Measurements from ENCODE around the gene KRT2. TPM values are rescaled to one million over a fixed set of nuclear protein-coding genes. Genes with fewer than 3 reads are reported as not detected.

The KRT2 gene
- total RNA-seq, 1 donor from 2014 or later, result not detected

DNA sequence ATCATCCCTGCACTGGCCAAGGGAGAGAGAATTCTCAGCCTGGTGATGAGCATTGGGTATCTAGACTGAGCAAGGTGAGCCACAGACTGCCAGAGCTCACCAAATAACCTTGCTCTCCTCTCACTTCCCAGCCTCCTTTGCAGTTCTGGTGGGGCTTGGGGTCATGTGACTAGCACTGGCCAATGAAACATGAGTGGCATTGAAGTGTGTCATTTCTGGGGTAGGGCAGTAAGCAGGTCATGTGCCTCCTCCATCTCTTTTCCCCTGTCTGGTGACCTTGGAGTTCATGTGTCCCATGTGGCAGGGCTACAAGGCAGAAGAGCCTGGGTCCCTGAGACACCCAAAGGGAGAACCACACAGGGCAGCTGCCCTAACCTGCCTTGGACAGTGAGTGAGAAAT, 47.2 kb downstream of the KRT2 start:
- no peak overlapping the region for H2AFZ ChIP-seq (ENCODE audit: low read depth, low read length)
- Mint-ChIP-seq H3K36me3 (ENCODE audit: low read depth, unreplicated experiment) (peaks cover 2% of the 10 kb centered on the region), H3K27me3 (ENCODE audit: low read depth, unreplicated experiment) (peaks cover 49% of the 10 kb centered on the region), H3K9me3 (ENCODE audit: unreplicated experiment) (peaks cover 8% of the 10 kb centered on the region), H3K4me1 (ENCODE audit: low read depth, unreplicated experiment) (peaks cover 5% of the 10 kb centered on the region), H3K4me3 (ENCODE audit: unreplicated experiment) (no peak overlapping the region), H3K27ac (ENCODE audit: unreplicated experiment) (no peak overlapping the region)
- no peak overlapping the region for H3K4me2 ChIP-seq (ENCODE audit: low read length)
- peaks cover 59% of the 10 kb centered on the region for H3K27me3 ChIP-seq (ENCODE audit: insufficient read depth, low read length)
- no peak overlapping the region for H3K27ac ChIP-seq (ENCODE audit: low read depth, low read length)
- no peaks in the 10 kb centered on the region for H3K36me3 ChIP-seq (ENCODE audit: insufficient read depth, low read length)
- DNase-seq (ENCODE audit: low read depth) (no peak), FAIRE-seq (no peak)
- H3K4me1 ChIP-seq (ENCODE audit: insufficient read depth, low read length), result no peaks in the 10 kb centered on the region
- H3K9ac ChIP-seq (ENCODE audit: low read length), result no peak overlapping the region
- no peaks in the 10 kb centered on the region for H3K9me3 ChIP-seq (ENCODE audit: insufficient read depth, low read depth, low read length)
- H4K20me1 ChIP-seq (ENCODE audit: insufficient read depth, low read length), result no peaks in the 10 kb centered on the region
- H3K79me2 ChIP-seq (ENCODE audit: insufficient read depth, low read length), result no peaks in the 10 kb centered on the region
- H3K4me3 ChIP-seq (ENCODE audit: insufficient read depth, low read depth, low read length), result no peak overlapping the region
- TF ChIP-seq, protein P1, sequence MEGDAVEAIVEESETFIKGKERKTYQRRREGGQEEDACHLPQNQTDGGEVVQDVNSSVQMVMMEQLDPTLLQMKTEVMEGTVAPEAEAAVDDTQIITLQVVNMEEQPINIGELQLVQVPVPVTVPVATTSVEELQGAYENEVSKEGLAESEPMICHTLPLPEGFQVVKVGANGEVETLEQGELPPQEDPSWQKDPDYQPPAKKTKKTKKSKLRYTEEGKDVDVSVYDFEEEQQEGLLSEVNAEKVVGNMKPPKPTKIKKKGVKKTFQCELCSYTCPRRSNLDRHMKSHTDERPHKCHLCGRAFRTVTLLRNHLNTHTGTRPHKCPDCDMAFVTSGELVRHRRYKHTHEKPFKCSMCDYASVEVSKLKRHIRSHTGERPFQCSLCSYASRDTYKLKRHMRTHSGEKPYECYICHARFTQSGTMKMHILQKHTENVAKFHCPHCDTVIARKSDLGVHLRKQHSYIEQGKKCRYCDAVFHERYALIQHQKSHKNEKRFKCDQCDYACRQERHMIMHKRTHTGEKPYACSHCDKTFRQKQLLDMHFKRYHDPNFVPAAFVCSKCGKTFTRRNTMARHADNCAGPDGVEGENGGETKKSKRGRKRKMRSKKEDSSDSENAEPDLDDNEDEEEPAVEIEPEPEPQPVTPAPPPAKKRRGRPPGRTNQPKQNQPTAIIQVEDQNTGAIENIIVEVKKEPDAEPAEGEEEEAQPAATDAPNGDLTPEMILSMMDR (IDR thresholded peaks at IDR 0.05; ENCODE audit: insufficient read depth, low read depth, low read length), result no peak
- TF ChIP-seq EZH2 (IDR thresholded peaks at IDR 0.05; ENCODE audit: insufficient read depth, low read length), result no peak

DNA sequence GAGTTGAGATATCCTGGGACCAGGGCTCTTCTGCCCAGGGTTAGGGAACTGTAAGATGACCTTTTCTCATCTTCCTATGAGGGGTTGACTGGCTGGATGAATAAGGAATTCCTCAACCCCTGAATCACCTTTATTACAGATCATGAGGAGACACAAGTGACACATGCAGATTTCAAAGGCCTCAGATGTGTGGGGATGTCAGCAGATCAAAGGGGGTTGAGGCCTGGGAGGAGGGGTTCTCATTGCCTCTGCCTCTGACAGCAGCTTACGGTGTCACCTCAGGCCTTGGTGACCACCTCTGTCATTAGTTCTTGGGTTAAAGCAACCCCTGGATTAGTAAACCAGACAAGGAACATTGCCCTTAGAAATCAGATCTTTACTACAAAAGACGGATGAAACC, 48.7 kb downstream of the KRT2 start:
- Mint-ChIP-seq H3K27ac (ENCODE audit: unreplicated experiment) (no peak overlapping the region), H3K4me1 (ENCODE audit: low read depth, unreplicated experiment) (peaks cover 5% of the 10 kb centered on the region), H3K36me3 (ENCODE audit: low read depth, unreplicated experiment) (peaks cover 2% of the 10 kb centered on the region), H3K27me3 (ENCODE audit: low read depth, unreplicated experiment) (peaks cover 50% of the 10 kb centered on the region), H3K9me3 (ENCODE audit: unreplicated experiment) (peaks cover 9% of the 10 kb centered on the region), H3K4me3 (ENCODE audit: unreplicated experiment) (no peak overlapping the region)
- no peak overlapping the region for H3K4me3 ChIP-seq (ENCODE audit: insufficient read depth, low read depth, low read length)
- no peak overlapping the region for H3K9ac ChIP-seq (ENCODE audit: low read length)
- H3K36me3 ChIP-seq (ENCODE audit: insufficient read depth, low read length), result no peaks in the 10 kb centered on the region
- TF ChIP-seq, protein P1 (IDR thresholded peaks at IDR 0.05; ENCODE audit: insufficient read depth, low read depth, low read length), result no peak
- no peak for TF ChIP-seq EZH2 (IDR thresholded peaks at IDR 0.05; ENCODE audit: insufficient read depth, low read length)
- DNase-seq (ENCODE audit: low read depth) (no peak), FAIRE-seq (no peak)
- no peak overlapping the region for H3K27ac ChIP-seq (ENCODE audit: low read depth, low read length)
- H3K79me2 ChIP-seq (ENCODE audit: insufficient read depth, low read length), result no peaks in the 10 kb centered on the region
- H3K27me3 ChIP-seq (ENCODE audit: insufficient read depth, low read length), result peaks cover 64% of the 10 kb centered on the region
- no peaks in the 10 kb centered on the region for H4K20me1 ChIP-seq (ENCODE audit: insufficient read depth, low read length)
- H3K9me3 ChIP-seq (ENCODE audit: insufficient read depth, low read depth, low read length), result no peaks in the 10 kb centered on the region
- H3K4me2 ChIP-seq (ENCODE audit: low read length), result no peak overlapping the region
- H2AFZ ChIP-seq (ENCODE audit: low read depth, low read length), result no peak overlapping the region
- H3K4me1 ChIP-seq (ENCODE audit: insufficient read depth, low read length), result no peaks in the 10 kb centered on the region

DNA sequence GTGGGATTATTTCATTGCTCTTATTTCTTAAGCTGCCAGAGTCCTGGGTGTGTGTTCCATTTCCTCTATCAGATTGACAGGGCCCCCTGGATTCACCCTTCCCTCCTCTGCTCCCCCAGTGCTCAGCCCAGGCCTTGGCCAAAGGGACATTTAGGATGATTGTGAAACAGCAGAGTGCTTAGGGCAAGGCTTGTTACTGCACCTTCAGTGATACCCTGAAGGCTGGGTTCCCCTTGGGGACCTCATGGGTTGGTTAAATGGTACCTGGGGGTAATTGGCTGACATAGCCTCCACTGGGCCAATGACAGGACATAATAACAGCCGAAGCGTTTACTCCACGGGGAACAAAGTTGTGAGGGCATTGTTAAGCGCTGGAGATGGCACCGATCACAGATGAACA, 49.5 kb downstream of the KRT2 start:
- Mint-ChIP-seq H3K4me1 (ENCODE audit: low read depth, unreplicated experiment) (peaks cover 5% of the 10 kb centered on the region), H3K9me3 (ENCODE audit: unreplicated experiment) (peaks cover 11% of the 10 kb centered on the region), H3K27me3 (ENCODE audit: low read depth, unreplicated experiment) (peaks cover 50% of the 10 kb centered on the region), H3K36me3 (ENCODE audit: low read depth, unreplicated experiment) (peaks cover 2% of the 10 kb centered on the region), H3K4me3 (ENCODE audit: unreplicated experiment) (no peak overlapping the region), H3K27ac (ENCODE audit: unreplicated experiment) (peak overlapping the region; percentile 6)
- no peak overlapping the region for H3K4me2 ChIP-seq (ENCODE audit: low read length)
- no peak for DNase-seq (ENCODE audit: low read depth)
- H2AFZ ChIP-seq (ENCODE audit: low read depth, low read length), result no peak overlapping the region
- H3K4me3 ChIP-seq (ENCODE audit: insufficient read depth, low read depth, low read length), result no peak overlapping the region
- no peak overlapping the region for H3K27ac ChIP-seq (ENCODE audit: low read depth, low read length)
- TF ChIP-seq, protein P1 (IDR thresholded peaks at IDR 0.05; ENCODE audit: insufficient read depth, low read depth, low read length), result no peak
- no peak for TF ChIP-seq EZH2 (IDR thresholded peaks at IDR 0.05; ENCODE audit: insufficient read depth, low read length)
- no peaks in the 10 kb centered on the region for H3K9me3 ChIP-seq (ENCODE audit: insufficient read depth, low read depth, low read length)
- H3K36me3 ChIP-seq (ENCODE audit: insufficient read depth, low read length), result no peaks in the 10 kb centered on the region
- H3K27me3 ChIP-seq (ENCODE audit: insufficient read depth, low read length), result peaks cover 65% of the 10 kb centered on the region
- H3K79me2 ChIP-seq (ENCODE audit: insufficient read depth, low read length), result no peaks in the 10 kb centered on the region
- no peaks in the 10 kb centered on the region for H3K4me1 ChIP-seq (ENCODE audit: insufficient read depth, low read length)
- no peaks in the 10 kb centered on the region for H4K20me1 ChIP-seq (ENCODE audit: insufficient read depth, low read length)
- no peak overlapping the region for H3K9ac ChIP-seq (ENCODE audit: low read length)
- no peak for FAIRE-seq

All from astrocyte (in vitro differentiated cells and primary cell).